NCI-H460 (cell line): ENCODE measurements around the gene PARD3. TPM values are rescaled to one million over a fixed set of nuclear protein-coding genes. Genes with fewer than 3 reads are reported as not detected.

Experiments
- DNase-seq: peaks from one replicate; pipeline ENCODE4 v3.0.0-alpha.2; 2016; ENCODE audit warnings: low read depth; ENCODE audit errors: extremely low read depth
- total RNA-seq: library from RNA; depleted of rRNA; stranded (reverse); fragments of >200 nt; shearing (Covaris generic); gene quantifications from 2 replicates; pipeline ENCODE4 v1.2.3, GENCODE V29; 2014

PARD3 gene
- total RNA-seq, 1 experiment from 2014 or later: 75.1 TPM

GRCh38 chr10:34523017-34523767 is 291.9 kb downstream of the PARD3 start:
- DNase-seq: no peak

GRCh38 chr10:34522546-34522945 is 292.6 kb downstream of the PARD3 start:
- DNase-seq: peak; percentile 36

GRCh38 chr10:34520510-34520909 is 294.6 kb downstream of the PARD3 start:
- DNase-seq: no peak

- DNase-seq: no peak
These were observed 295.0 kb downstream of the PARD3 start for GRCh38 chr10:34520084-34520483.

GRCh38 chr10:34514290-34514689 is 300.8 kb downstream of the PARD3 start:
- DNase-seq: no peak

GRCh38 chr10:34513636-34514035 is 301.5 kb downstream of the PARD3 start:
- DNase-seq: no peak

- no peak for DNase-seq
These were observed 307.9 kb downstream of the PARD3 start for GRCh38 chr10:34507217-34507616.

- DNase-seq: no peak
These were observed 308.3 kb downstream of the PARD3 start for GRCh38 chr10:34506786-34507185.

GRCh38 chr10:34505338-34505737 is 309.8 kb downstream of the PARD3 start:
- DNase-seq: no peak

- DNase-seq: no peak
These were observed 310.6 kb downstream of the PARD3 start for GRCh38 chr10:34504534-34504933.

GRCh38 chr10:34503704-34504103 is 311.4 kb downstream of the PARD3 start:
- no peak for DNase-seq

- no peak for DNase-seq
These were observed 315.4 kb downstream of the PARD3 start for GRCh38 chr10:34499612-34500279.

GRCh38 chr10:34498821-34499220 is 316.3 kb downstream of the PARD3 start:
- DNase-seq: no peak

GRCh38 chr10:34495938-34496337 is 319.2 kb downstream of the PARD3 start:
- DNase-seq: no peak

GRCh38 chr10:34494012-34494411 is 321.1 kb downstream of the PARD3 start:
- DNase-seq: no peak

GRCh38 chr10:34492081-34492480 is 323.0 kb downstream of the PARD3 start:
- DNase-seq: no peak

GRCh38 chr10:34491678-34492077 is 323.4 kb downstream of the PARD3 start:
- DNase-seq: no peak

GRCh38 chr10:34489973-34490745 is 324.9 kb downstream of the PARD3 start:
- peak; percentile 3 for DNase-seq

- no peak for DNase-seq
These were observed 325.7 kb downstream of the PARD3 start for GRCh38 chr10:34489411-34489810.

GRCh38 chr10:34488476-34489130 is 326.5 kb downstream of the PARD3 start:
- DNase-seq: no peak

- no peak for DNase-seq
These were observed 329.1 kb downstream of the PARD3 start for GRCh38 chr10:34486008-34486407.
